ENCODE results near the gene SPATA13.

- TF ChIP-seq CTCF (IDR thresholded peaks at IDR 0.05) (no peak), POLR2A (IDR thresholded peaks at IDR 0.05) (no peak)
These were observed 43.3 kb downstream of the SPATA13 start for GRCh38 chr13:24203811-24204210.
